ENCODE data around the gene WSB1.

- TF ChIP-seq CTCF (IDR thresholded peaks at IDR 0.05; ENCODE audit: low read depth, low read length, poor library complexity, severe bottlenecking) = no peak
- TF ChIP-seq EZH2phosphoT487 (IDR thresholded peaks at IDR 0.05; ENCODE audit: borderline replicate concordance, low read length) = no peak
Observed at GRCh38 chr17:27327871-27328270, 34.0 kb downstream of the WSB1 start.

All from DOHH2 (cell line).